Testis (tissue), 3 donors: ENCODE data around the gene EPHA4. TPM values are rescaled to one million over a fixed set of nuclear protein-coding genes. Genes with fewer than 3 reads are reported as not detected.

Source experiments
- DNase-seq: peaks from one replicate; pipeline ENCODE4 v3.0.0-alpha.2; 2019
- H3K27ac ChIP-seq, 2 donors: fragments of 200-600 bp; sonication (generic); one replicate each; pipeline ENCODE4 v1.5.1; 2019
- H3K27me3 ChIP-seq: fragments of 200-600 bp; sonication (generic); one replicate; pipeline ENCODE4 v1.5.1; 2019
- H3K36me3 ChIP-seq: fragments of 200-600 bp; sonication (generic); one replicate; pipeline ENCODE4 v1.5.1; 2017; ENCODE audit warnings: low read depth; ENCODE audit errors: missing control alignments
- H3K4me1 ChIP-seq: fragments of 200-600 bp; sonication (generic); one replicate; pipeline ENCODE4 v1.5.1; 2019
- H3K4me3 ChIP-seq, 2 donors: fragments of 200-600 bp; sonication (generic); one replicate each; pipeline ENCODE4 v1.5.1; 2017 to 2019
- H3K9me3 ChIP-seq: fragments of 200-600 bp; sonication (generic); one replicate; pipeline ENCODE4 v1.5.1; 2017
- POLR2A ChIP-seq: fragments of 450-650 bp; IDR thresholded peaks from one replicate; pipeline ENCODE4 v1.6.1; 2017; ENCODE audit warnings: antibody characterized with exemption, mild to moderate bottlenecking, moderate library complexity
- WGBS, 2 donors: methylation state at CpG; one replicate each; pipeline ENCODE4 v1.1.5; 2018; 5-methylcytosine and 5-hydroxymethylcytosine counted together
- intact Hi-C: fragments of 100-400 bp; cut with DNase I; formaldehyde crosslinking; loops from one replicate; pipeline ENCODE4 v1.15.1; 2023; ENCODE audit warnings: low total_unique reads
- polyA plus RNA-seq: library from polyadenylated mRNA; stranded (reverse); fragments of 350-450 nt; fragmentation: Illumina TruSeq; extraction: RNeasy Lipid Tissue Mini Kit (QIAGEN cat#74804); gene quantifications from one replicate; pipeline ENCODE4 v1.2.3, GENCODE V29; 2014; ENCODE audit warnings: low read depth, low replicate concordance; ENCODE audit not compliant: insufficient read depth
- total RNA-seq, 2 donors: library from RNA; depleted of rRNA; stranded (reverse); fragments of >200 nt; gene quantifications; one replicate each; pipeline ENCODE4 v1.2.3, GENCODE V29; 2016
- TF ChIP-seq, protein P1 (sequence below), 3 experiments: fragments of 450-650 bp in 2 of 3; fragments of 200-600 bp in 1 of 3; sonication (generic) in 1 of 3; IDR thresholded peaks; one replicate each; pipeline ENCODE4 v1.5.1; 2016 to 2019; ENCODE audit warnings: antibody characterized with exemption in 3 of 3, mild to moderate bottlenecking in 2 of 3, moderate library complexity in 1 of 3

EPHA4 gene
- total and polyA plus RNA-seq, 3 donors from 2014 or later, result 47.4 to 139 (median 134) TPM

DNA sequence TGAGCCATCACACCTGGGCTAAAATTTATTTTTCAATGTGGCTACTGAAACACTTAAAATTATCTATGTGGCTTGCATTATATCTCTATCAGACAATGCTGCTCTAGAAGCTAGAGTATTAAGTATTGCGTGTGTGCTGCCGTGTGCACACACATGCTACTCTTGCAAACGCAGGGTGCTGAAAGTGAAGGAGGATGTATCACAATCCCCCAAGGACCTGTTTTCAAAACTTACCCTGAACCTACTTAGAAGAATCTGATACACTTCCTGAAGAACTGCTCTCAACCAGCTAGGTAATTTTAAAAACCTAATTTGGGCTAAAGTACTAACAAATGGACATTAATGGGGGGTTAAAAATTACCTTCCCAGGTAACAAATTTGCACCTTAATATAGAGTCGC, 66.5 kb downstream of the EPHA4 start:
- Histone ChIP-seq H3K4me1 (no peaks in the 10 kb centered on the region), H3K27ac (no peak overlapping the region), H3K27me3 (no peaks in the 10 kb centered on the region), H3K36me3 (no peaks in the 10 kb centered on the region), H3K9me3 (no peaks in the 10 kb centered on the region), H3K4me3 (no peak overlapping the region)
- 91 to 97% methylated on average over 4 of the region's 4 CpGs for WGBS, 2 donors
- no peak for TF ChIP-seq POLR2A
- TF ChIP-seq, protein P1, sequence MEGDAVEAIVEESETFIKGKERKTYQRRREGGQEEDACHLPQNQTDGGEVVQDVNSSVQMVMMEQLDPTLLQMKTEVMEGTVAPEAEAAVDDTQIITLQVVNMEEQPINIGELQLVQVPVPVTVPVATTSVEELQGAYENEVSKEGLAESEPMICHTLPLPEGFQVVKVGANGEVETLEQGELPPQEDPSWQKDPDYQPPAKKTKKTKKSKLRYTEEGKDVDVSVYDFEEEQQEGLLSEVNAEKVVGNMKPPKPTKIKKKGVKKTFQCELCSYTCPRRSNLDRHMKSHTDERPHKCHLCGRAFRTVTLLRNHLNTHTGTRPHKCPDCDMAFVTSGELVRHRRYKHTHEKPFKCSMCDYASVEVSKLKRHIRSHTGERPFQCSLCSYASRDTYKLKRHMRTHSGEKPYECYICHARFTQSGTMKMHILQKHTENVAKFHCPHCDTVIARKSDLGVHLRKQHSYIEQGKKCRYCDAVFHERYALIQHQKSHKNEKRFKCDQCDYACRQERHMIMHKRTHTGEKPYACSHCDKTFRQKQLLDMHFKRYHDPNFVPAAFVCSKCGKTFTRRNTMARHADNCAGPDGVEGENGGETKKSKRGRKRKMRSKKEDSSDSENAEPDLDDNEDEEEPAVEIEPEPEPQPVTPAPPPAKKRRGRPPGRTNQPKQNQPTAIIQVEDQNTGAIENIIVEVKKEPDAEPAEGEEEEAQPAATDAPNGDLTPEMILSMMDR (IDR thresholded peaks at IDR 0.05), result no peak
- DNase-seq, result no peak
- intact Hi-C loops, result no loop called here

DNA sequence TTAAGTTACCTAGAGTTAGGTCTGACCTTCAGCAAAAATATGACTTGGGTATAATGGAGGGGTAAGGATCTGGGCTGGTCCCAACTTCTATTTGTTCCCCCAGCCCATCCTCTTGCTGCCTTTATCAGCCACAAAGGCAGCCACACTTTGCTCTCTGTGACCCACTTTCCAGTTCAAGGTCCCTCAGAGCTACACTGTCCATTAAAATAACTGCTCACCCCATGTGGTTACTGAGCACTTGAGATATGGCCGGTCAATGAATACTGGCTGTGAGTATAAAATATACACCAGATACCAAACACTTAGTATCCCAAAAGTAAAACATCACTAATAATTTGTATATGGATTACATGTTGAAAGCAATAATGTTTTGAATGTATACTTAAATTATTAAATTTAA, 67.2 kb downstream of the EPHA4 start:
- Histone ChIP-seq H3K36me3 (no peaks in the 10 kb centered on the region), H3K4me1 (no peaks in the 10 kb centered on the region), H3K9me3 (no peaks in the 10 kb centered on the region), H3K27ac (no peak overlapping the region), H3K4me3 (no peak overlapping the region), H3K27me3 (no peaks in the 10 kb centered on the region)
- intact Hi-C loops, result no loop called here
- TF ChIP-seq POLR2A, result no peak
- TF ChIP-seq, protein P1 (IDR thresholded peaks at IDR 0.05), result no peak
- 62 to 71% methylated on average over 1 of the region's 1 CpG for WGBS, 2 donors
- DNase-seq, result no peak

DNA sequence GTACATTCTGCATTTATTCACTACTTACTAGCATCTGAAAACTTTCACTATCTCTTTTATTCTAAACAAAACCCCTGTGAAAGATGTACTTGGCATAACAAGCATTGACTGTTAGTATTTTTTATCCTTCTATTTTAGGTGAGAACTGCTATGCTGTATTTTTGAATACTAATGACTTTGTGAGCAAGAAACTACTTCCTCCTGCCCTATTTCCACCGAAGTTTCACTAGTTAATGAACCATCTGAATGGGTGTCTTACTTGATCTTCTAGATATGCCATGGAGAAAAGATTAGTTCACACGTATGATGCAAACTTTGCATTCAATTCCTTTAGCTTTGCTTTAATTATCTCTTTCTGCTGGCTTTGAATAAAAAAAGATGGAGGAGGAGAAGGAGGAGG, 68.1 kb downstream of the EPHA4 start:
- no peaks in the 10 kb centered on the region for H3K9me3 ChIP-seq
- H3K27ac ChIP-seq, result no peak overlapping the region
- TF ChIP-seq POLR2A, result no peak
- TF ChIP-seq, protein P1 (IDR thresholded peaks at IDR 0.05), result no peak
- no peak for DNase-seq
- no peaks in the 10 kb centered on the region for H3K27me3 ChIP-seq
- no peak overlapping the region for H3K4me3 ChIP-seq
- H3K36me3 ChIP-seq, result no peaks in the 10 kb centered on the region
- 60 to 81% methylated on average over 2 of the region's 2 CpGs for WGBS, 2 donors
- H3K4me1 ChIP-seq, result no peaks in the 10 kb centered on the region
- intact Hi-C loops, result no loop called here

DNA sequence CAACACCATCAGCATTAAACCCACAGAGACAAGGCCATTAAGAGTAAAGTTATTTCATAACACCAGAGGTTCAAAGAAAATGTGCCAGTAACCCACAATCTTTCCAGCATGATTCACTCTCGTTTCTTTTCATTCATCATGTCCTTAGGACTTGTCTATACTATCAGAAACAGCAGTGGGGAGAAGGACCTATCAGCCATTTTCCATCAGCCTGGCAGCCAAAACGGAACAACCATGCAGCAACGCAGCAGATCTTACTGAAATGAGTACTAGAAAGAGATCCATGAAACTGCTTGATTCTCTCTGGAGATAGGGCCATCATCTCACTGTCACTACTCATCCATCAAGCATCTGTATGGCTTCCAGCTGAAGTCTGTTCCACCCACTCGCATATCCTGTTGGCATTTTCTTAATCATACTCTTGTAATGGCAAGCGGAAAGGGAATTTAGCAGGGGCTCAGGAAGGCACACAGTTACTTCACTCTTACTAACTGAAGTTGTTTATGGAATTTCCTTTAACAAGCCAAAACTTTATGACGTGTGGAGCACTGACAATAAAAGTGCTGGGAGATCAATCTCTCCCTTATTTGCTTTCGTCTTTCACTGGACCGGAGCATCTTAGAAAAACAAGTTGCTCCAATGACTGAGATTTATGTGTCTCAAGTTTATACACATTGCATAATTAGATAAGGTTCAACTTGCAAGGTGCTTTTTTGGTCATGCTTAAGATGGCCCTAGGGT, 69.7 kb downstream of the EPHA4 start:
- no peaks in the 10 kb centered on the region for H3K36me3 ChIP-seq
- H3K27ac ChIP-seq, result no peak overlapping the region
- DNase-seq, result no peak
- no peak overlapping the region for H3K4me3 ChIP-seq
- intact Hi-C loops, result no loop called here
- no peak for TF ChIP-seq POLR2A
- TF ChIP-seq, protein P1 (IDR thresholded peaks at IDR 0.05), result no peak
- H3K27me3 ChIP-seq, result no peaks in the 10 kb centered on the region
- H3K9me3 ChIP-seq, result no peaks in the 10 kb centered on the region
- H3K4me1 ChIP-seq, result no peaks in the 10 kb centered on the region
- WGBS, 2 donors, result 87 to 89% methylated on average over 8 of the region's 8 CpGs

DNA sequence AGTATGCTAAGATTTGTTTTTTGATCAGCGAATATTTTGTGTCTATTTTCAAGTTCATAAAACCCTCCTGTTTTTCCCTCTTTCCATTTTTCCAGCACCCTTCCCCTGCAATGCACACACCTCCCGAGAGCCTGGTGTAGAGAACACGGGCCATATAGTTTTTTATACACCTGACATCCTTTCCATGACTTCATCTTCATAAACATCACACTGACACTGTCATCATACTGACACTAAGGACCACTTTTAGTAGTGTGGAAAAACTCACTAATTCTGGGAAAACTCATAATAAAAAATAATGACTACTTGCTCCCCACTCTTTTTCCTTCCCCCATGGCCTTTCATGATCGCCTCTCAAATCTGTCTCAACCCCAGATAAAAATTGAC, 70.2 kb downstream of the EPHA4 start:
- 92 to 93% methylated on average over 4 of the region's 4 CpGs for WGBS, 2 donors
- H3K4me1 ChIP-seq, result no peaks in the 10 kb centered on the region
- H3K36me3 ChIP-seq, result no peaks in the 10 kb centered on the region
- no peak overlapping the region for H3K4me3 ChIP-seq
- TF ChIP-seq POLR2A, result no peak
- TF ChIP-seq, protein P1 (IDR thresholded peaks at IDR 0.05), result no peak
- H3K9me3 ChIP-seq, result no peaks in the 10 kb centered on the region
- no peak for DNase-seq
- no peaks in the 10 kb centered on the region for H3K27me3 ChIP-seq
- no peak overlapping the region for H3K27ac ChIP-seq
- intact Hi-C loops, result no loop called here
